ENCODE data around the gene PRDM11.

Gene PRDM11

DNA sequence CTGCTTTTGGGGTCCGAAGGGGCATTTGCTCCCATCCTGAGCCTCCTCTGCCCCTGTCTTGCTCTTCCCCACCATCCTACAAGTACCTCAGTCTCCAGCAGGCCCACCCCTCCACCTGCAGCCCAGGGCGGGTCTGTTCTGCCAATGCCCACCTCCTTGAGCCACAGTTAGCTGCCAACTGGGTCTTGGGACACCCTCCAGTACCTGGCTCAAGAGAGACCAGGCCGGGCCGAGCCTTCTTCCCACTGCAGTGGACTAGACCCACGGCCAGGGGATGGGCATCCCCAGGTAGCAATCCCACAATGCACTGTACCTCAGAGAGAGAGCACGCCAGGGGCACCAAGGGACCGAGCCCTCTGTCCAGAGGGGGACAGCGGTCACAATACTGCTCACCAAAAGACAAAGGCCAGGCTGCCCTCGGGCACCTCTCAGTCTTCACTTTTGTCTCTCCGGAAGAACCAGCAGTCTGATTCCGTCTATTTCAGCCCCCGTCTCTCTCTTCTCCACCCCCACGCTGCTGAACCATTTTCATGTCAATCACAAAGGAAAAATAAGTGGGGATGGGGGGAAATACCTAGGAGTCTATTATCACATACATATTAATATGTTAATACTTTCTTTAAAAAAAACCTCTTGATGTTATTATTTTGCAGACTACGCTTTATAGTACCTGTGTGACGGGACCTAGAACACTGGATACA, 88.0 kb downstream of the PRDM11 start:
- TF ChIP-seq, protein P1, sequence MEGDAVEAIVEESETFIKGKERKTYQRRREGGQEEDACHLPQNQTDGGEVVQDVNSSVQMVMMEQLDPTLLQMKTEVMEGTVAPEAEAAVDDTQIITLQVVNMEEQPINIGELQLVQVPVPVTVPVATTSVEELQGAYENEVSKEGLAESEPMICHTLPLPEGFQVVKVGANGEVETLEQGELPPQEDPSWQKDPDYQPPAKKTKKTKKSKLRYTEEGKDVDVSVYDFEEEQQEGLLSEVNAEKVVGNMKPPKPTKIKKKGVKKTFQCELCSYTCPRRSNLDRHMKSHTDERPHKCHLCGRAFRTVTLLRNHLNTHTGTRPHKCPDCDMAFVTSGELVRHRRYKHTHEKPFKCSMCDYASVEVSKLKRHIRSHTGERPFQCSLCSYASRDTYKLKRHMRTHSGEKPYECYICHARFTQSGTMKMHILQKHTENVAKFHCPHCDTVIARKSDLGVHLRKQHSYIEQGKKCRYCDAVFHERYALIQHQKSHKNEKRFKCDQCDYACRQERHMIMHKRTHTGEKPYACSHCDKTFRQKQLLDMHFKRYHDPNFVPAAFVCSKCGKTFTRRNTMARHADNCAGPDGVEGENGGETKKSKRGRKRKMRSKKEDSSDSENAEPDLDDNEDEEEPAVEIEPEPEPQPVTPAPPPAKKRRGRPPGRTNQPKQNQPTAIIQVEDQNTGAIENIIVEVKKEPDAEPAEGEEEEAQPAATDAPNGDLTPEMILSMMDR (IDR thresholded peaks at IDR 0.05) = no peak

DNA sequence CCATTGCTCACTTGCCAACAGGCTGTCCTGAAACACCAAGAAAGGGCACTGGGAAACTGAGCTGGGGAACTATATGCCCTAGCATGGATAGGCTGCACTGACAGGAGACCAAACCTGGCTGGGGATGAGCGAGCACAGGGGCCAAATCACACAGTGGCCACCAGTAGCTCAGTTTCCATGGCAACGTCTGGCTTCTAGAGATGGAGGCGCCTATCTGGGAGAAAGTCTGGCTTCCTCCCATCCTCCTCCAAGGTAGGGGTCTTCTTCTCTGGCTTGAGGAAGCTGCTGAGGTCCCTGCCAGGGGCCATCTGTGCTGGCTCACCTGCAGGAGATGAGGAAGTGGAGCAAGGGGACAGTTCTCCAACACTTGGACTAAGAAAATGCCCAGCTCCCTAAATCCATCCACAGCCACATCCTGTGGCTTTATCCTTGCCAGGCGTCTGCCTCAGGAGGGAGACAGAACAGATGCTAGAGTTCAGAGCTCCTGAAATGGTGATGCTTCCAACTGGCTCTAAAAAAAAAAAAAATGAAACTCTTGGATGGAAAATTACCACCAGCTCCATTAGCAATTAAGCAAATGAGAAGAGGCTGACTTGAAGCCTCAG, 91.4 kb downstream of the PRDM11 start:
- TF ChIP-seq, protein P1 (IDR thresholded peaks at IDR 0.05) = no peak

DNA sequence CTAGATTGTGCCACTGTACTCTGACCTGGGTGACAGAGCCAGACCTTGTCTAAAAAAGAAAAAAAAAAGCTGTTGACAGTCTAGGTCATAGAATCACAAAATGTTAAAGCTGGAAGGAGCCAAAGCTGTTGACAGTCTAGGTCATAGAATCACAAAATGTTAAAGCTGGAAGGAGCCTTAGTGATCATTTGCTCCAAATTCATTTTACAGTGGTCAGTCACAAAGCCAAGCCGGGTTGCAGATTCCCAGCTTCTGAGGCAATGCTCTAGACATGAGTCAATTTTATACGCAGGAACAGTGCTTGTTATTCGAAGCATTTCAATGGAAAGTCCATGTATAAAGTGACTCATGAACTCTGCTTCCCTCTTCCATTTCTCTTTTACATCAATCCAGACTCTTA, 92.3 kb downstream of the PRDM11 start:
- TF ChIP-seq, protein P1 (IDR thresholded peaks at IDR 0.05) = no peak

DNA sequence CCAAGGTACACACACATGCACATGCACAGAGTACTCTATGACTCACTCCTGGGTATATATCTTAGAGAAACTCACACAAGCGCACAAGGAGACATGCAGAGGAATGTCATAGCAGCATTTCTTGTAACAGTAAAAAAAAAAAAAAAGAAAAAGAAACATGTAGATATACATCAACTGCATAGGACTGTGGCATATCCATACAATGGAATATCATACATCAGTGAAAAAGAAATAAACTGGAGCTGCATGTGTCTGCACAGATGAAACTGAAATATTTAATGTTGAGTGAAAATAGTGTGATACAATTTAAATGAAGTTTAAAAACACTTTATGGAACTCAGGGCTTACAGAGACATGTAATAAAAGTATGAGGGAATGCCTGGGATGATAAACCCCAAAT, 93.3 kb downstream of the PRDM11 start:
- TF ChIP-seq, protein P1 (IDR thresholded peaks at IDR 0.05) = no peak

DNA sequence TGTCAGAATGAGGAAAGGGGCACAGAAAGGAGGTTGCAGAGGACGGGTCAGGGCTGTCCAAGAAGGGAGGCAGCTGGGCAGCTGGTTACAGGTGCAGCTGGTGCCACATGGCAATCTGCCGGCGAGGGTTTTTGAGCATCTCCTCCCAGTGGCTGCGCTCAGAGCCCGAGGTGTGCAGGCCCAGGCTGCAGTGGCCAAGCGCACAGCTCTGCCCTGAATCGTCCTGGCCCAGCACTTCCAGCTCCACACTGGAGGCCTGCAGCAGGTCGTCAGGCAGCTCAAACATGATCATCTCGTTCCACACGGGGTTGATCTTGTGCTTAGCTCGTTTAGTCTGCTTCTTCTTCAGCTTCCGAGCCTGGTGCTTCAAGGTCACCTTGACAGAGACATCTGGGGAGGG, 97.5 kb downstream of the PRDM11 start:
- TF ChIP-seq, protein P1 (IDR thresholded peaks at IDR 0.05) = no peak

DNA sequence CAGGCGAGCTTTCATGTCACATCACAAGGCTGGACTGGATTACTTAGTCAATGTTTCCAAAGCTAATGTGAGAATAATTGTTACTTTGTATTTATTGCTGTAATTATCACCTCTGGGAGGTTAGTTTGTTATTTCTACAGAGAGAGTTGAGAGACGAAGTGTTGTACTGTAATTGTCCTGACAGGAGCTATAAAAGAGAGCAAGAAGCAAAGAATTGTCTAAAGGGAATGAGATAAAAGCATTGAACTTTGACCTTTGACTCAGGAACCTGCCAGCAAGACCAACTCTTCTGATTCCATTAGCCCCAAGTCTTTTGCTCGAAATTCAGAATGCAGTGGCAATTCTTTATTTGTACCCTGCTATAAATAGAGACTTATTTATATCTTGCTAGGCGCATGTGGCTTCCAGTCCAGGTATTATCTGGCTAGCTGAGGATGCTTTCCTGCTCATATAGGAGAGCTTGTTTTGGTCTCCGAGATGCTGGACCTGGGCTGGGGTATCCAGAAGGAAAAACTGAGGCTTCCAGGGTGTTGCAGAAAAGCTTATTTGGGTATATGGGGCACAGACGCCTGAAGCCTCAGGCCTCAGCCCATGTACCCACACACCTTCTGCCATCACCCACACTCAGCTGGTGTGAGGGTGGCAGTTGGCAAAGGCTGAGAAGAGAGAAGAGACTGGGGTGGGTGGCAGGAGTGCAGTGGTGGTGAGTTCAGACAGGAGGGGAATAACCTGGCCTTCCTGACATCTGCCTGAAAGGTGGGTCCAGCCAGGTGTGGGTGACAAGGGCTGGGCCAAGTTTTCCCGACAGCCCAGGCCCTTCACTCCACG, 99.0 kb downstream of the PRDM11 start:
- TF ChIP-seq, protein P1 (IDR thresholded peaks at IDR 0.05) = no peak

DNA sequence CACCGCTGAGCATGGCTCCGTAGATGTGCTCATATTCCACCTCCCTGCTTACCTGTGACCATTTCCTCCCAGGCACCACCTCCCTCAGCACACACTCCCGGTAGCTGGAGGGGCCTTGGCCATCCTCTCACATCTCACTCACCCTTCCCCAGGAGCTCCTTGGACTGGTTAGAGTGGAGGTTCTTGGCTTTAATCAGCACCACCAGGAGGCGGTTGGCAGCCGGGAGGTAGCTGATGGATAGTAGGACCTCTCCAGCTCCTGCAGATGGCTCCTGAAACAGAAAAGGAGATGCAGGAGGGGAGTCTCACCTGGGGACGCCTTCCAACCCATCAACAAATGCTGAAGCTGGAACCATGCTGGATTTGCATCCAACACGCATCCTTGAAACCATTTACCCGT, 99.8 kb downstream of the PRDM11 start:
- TF ChIP-seq, protein P1 (IDR thresholded peaks at IDR 0.05) = no peak
